NCI-H1930 (cell line): ENCODE data around the gene ANTXRL.
"Not testable (repeated sequence)": the region's sequence is repeated elsewhere in the genome, so short reads cannot be mapped to it uniquely, and the experiment has no call there.

Source experiments
- DNase-seq, 2 experiments: peaks; one replicate each; lab custom pipeline; 2025; lab: John Stamatoyannopoulos, UW

ANTXRL gene

GRCh38 chr10:46365484-46365883 lies 78.7 kb downstream of the ANTXRL start:
- DNase-seq, result not testable (repeated sequence)

DNA sequence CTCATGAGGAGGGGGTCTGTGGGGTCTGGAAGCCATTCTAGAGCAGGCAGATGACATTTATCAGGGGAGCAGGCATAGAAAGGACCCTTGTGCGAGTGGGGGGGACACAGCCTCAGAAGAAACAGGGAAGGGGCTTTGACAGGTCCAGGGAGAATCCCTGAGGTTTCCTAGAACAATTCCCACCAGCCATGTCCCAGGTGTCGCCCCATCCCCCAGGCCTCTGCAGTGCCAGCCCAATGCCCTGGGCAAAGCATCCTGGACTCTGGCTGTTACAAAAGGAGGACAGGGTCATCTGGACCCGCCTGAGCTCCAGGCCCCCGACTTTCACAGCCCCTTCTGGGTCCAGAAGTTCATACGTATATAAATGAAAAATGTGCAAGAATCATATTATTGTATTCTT lies 80.4 kb downstream of the ANTXRL start:
- DNase-seq, result not testable (repeated sequence)

- not testable (repeated sequence) for DNase-seq
Measured at GRCh38 chr10:46367666-46368240, 81.0 kb downstream of the ANTXRL start.

GRCh38 chr10:46368956-46369355 lies 82.2 kb downstream of the ANTXRL start:
- not testable (repeated sequence) for DNase-seq

GRCh38 chr10:46374410-46374809 lies 87.6 kb downstream of the ANTXRL start:
- DNase-seq, result not testable (repeated sequence)

GRCh38 chr10:46375406-46375805 lies 88.6 kb downstream of the ANTXRL start, which contains the start of gene ANXA8L1:
TSS of gene ANXA8L1 (plus strand) at chr10:46375776. CDS start at chr10:46375852, 76 bp downstream.
- DNase-seq, result not testable (repeated sequence)

DNA sequence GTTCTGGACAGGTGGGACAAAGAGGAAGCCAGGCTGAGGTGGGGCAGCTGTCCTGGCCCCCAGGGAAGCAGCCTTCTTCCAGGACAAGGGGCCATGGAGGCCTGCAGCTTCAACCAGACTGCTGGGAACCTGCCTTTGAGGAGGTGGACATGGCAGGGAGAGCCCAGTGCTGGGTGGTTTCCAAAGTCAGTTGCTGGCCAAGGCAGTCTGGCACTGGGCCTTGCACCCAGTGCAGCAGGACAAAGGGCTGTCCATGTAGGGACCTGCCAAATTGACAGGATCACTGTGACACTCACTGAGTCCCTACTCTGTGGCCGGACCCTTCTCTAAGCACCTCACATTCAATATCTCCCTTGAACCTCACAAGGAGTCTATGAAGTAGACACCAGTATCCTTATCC lies 90.2 kb downstream of the ANTXRL start:
- DNase-seq, result not testable (repeated sequence)

DNA sequence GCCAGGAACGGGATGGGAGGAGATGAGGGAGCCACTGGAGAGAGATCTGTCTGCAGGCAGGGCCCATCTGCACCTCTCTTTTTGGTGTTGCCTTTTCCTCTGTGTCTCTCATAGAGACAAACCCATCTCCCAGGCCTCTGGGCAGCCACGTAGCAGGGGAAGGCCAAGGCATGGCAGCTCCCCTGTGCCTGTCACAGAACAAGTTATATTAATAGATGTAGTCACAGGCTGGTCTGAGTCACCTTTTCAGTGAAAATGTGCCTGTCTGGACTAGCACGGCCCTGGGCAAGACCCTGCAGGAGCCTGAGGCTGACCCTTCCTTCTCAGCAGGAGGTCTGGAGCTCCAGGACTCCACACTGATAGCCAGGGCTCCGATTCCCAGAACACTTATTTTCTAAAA lies 90.9 kb downstream of the ANTXRL start:
- not testable (repeated sequence) for DNase-seq

- not testable (repeated sequence) for DNase-seq
Measured at GRCh38 chr10:46378108-46378507, 91.3 kb downstream of the ANTXRL start.

DNA sequence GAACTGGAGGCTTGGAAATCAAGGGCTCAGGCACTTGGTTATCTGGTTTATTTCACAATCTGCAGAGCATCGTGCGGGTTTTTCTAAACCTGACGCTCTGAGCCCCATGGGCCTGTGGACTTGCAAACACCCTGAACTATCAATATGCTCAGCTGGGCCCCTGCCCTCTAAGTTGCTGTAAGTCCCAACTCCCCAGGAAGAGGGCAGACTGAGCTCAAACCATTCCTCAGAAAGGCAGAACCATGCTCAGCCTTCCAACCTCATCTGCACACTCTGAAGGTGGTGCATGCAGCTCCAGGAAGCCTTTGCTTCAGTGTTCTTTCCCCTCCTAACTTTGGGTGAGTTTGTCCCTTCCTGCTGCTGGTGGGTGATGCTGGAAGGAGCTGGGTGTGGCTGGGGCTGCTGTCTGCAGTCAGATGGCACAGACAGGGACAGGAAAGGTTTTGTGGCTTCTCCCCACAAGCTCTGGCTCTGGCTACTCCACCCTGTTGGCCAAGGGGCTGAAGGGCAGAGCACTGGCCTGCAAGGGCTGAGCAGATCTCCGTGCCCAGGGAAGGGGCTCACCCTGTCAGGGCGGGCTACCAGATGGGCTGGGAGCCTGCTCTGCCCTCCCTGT lies 92.5 kb downstream of the ANTXRL start:
- DNase-seq, result not testable (repeated sequence)
